Measurements from ENCODE around the gene FOXK1.
"Not testable (repeated sequence)": the region's sequence is repeated elsewhere in the genome, so short reads cannot be mapped to it uniquely, and the experiment has no call there.

FOXK1 gene

DNA sequence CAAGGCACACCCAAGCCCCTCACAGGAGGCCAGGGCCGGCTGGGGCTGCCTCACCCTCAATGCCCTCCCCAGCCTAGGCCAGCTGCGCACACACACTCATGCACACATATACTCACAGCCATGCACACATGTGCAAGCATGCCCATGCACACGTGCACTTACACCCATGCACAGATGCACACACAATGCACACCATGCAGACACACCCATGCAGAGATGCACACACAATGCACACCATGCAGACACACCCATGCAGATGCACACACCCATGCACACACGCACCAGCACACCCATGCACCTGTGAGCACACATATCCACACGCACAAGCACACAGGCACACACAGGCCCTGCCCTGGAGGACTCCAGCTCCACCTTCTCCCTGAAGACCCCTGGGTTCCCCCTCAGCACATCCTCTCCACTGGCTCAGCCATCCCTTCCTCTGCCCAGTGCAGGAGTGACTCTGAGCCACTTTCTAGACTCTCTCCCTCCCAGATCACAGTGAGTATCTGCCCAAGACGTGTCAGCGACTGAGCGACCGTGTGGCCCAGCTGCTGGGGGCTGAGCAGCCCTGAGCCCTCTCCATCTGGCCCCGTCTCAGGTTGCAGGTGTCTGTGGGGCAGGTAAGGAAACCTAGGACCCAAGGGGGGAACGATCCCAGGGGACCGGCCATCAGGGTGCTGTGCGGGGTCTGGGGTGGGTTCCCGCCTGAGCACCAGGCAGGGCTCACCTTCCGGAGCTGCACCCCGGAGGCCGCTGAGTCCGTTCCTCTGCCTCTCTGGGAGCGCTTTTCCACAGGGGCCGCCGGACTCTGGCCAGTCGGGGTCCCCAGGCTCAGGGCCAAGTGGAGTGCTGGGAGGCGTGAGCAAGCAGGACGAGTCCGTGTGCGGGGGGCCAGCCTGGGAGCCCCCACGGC, 119.1 kb downstream of the FOXK1 start:
- no peak for DNase-seq (ENCODE audit: low read depth)

DNA sequence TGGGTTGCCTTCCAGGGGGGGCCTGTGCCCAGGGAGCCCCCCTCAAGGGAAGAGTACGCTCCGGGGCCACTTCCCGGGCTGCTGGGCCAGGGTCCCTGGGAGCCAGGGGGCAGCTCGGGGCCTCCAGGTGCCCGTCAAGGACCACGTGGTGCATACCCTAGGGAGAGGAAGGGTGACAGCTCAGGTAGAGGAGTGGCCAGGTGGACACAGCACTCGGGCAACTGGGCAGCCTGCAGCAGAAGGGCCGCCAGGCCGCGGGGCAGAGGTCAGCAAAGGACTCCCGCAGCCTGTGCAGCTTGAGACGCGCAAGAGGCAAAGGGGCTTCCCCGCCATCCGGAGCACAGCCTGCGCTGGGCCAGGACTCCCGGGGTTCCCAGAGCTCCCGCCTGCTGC, 119.7 kb downstream of the FOXK1 start:
- no peak for DNase-seq (ENCODE audit: low read depth)

DNA sequence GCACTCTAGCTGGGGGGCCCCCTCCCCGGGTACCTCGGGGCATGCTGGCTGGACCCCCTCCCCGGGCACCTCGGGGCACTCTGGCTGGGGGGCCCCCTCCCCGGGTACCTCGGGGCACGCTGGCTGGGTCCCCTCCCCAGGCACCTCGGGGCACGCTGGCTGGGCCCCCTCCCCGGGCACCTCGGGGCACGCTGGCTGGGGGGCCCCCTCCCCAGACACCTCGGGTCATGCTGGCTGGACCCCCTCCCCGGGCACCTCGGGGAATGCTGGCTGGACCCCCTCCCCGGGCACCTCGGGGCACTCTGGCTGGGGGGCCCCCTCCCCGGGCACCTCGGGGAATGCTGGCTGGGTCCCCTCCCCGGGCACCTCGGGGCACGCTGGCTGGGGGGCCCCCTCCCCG, 120.5 kb downstream of the FOXK1 start:
- not testable (repeated sequence) for DNase-seq (ENCODE audit: low read depth)

- no peak for DNase-seq (ENCODE audit: low read depth)
Observed at GRCh38 chr7:4803397-4804241, 121.5 kb downstream of the FOXK1 start.

- no peak for DNase-seq (ENCODE audit: low read depth)
Observed at GRCh38 chr7:4805110-4805983, 123.3 kb downstream of the FOXK1 start.

DNA sequence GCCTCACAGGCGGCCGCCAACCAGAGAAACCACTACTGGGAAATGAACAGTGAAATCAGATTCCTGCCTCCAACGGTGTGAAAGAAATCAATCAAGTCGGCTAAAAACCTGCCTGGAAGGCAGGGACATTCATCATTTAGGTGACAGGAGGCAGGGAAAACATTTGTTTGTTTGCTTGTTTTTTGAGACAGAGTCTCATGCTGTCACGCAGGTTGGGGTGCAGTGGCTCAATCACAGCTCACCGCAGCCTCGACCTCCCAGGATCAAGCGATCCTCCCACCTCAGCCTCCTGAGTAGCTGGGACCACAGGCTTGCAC, 123.8 kb downstream of the FOXK1 start:
- no peak for DNase-seq (ENCODE audit: low read depth)

GRCh38 chr7:4806983-4807597, 125.0 kb downstream of the FOXK1 start:
- DNase-seq (ENCODE audit: low read depth), result no peak

DNA sequence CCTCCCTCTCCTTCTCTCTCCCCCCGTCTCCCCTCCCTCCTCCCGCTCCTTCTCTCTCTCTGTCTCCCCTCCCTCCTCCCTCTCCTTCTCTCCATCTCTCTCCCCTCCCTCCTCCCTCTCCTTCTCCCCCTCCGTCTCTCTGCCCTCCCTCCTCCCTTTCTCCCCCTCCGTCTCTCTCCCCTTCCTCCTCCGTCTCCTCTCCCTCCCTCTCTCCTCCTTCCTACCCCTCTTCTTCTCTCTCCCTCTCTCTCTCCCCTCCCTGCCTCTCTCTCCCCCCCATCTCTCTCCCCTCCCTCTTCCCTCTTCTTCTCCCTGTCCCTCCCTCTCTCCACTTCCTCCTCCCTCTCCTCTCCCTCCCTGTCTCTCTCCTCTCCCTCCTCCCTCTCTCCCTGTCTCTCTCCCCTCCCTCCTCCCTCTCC, 125.5 kb downstream of the FOXK1 start:
- DNase-seq (ENCODE audit: low read depth), result no peak

GRCh38 chr7:4808026-4808425, 125.9 kb downstream of the FOXK1 start:
- DNase-seq (ENCODE audit: low read depth), result no peak

- DNase-seq (ENCODE audit: low read depth), result no peak
Observed at GRCh38 chr7:4808565-4808964, 126.5 kb downstream of the FOXK1 start.

- DNase-seq (ENCODE audit: low read depth), result no peak
Observed at GRCh38 chr7:4809091-4809591, 127.0 kb downstream of the FOXK1 start.

DNA sequence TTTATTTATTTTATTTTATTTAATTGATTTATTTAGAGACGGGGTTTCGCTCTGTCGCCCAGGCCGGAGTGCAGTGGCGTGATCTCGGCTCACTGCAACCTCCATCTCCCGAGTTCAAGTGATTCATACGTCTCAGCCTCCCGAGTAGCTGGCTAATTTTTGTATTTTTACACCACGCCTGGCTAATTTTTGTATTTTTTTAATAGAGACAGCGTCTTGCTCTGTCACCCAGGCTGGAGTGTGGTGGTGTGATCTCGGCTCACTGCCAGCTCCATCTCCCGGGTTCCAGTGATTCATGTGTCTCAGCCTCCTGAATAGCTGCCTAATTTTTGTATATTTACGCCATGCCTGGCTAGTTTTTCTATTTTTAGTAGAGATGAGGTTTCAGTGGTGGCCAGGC, 127.6 kb downstream of the FOXK1 start:
- DNase-seq (ENCODE audit: low read depth), result no peak

DNA sequence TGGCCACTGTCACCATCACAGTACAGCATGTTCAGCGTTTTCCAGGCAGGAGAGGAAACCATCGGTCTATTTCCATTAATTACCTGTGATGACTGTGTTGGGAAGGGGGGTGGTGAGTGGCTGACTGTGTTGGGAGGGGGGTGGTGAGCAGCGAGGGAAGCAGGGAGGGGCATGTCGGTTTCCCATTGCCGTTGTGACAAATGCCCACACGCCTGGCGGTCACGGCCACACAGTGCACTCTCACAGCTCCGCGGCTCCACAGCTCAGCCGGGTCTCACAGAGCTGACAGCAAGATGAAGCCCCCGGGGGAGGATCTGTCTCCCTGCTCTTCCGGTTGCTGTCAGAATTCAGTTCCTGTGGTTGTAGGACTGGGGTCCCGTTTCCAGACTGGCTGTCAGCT, 132.3 kb downstream of the FOXK1 start:
- no peak for DNase-seq (ENCODE audit: low read depth)

GRCh38 chr7:4815121-4815520, 133.0 kb downstream of the FOXK1 start:
- DNase-seq (ENCODE audit: low read depth), result no peak

- no peak for DNase-seq (ENCODE audit: low read depth)
Observed at GRCh38 chr7:4815609-4816418, 133.7 kb downstream of the FOXK1 start.

- DNase-seq (ENCODE audit: low read depth), result no peak
Observed at GRCh38 chr7:4816419-4817080, 134.5 kb downstream of the FOXK1 start.

DNA sequence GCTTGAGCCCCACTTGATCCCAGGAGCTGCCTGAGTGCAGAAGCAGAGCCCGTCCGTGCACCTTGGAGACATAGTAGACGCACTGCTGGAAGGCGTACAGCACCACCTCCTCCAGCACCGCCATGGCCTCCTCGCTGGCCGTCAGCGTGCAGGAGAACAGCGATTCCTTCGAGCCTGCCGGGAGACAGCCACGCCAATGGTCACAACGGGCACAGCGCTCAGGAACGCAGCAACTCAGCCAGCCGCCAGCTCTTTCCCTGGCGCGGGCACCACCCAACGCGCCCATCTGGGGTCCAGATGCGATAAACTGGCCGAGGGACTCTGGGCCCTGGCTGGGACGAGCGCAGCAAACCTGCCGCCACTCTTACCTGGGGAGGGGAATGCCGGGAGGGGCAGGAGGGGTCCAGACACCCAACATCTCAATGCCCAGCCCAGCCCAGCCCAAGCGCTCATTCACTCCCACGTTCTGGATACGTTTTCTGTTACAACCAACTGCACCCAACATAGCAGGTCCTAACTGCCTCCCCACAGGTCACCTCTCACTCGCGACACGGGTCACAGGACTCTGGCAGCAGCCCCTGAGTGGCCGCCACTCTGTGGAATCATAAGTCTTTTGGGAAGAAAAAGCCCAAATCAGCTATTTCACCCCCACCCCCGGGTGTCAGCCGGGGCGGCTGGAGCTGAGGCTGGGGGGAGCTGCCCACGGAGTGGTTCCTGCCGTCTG, 135.2 kb downstream of the FOXK1 start:
- no peak for DNase-seq (ENCODE audit: low read depth)

DNA sequence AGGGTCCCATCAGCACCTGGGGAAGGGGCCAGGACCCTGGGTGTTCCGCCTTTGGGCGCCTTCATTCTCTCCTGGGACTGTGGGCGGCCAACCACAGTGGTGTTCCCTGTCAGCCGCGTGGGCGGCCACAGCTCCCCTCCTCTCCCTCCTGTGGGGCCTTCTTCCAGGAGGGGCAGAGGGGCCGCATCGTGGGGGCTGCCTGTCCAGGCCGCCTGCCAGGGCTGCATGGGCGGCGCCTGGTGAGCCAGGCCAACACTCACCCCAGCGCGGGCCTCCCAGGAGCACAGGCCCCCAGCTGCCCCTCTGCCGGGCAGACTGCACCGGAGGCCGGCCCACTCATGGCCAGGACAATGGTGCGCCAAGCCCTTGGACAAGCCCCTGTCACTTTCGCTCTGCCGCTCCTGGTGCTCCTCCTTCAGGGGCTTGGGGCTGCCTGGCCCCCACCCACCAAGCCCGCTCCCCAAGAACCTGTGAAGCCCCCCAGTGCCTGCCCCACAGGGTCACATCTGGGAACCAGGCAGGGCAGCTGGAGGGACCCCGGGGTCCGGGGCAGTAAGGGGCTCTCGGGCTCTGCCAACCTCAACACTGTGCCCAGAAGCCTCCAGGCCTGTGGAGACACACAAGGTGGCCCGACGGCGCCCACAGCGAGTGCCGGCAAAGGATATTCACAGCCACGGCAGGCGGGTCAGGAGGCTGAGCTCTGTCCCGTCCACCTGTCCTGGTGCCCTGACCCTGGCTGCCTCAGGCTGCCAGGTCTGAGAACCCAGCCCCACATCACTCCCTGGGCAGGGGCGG, 136.1 kb downstream of the FOXK1 start:
- DNase-seq (ENCODE audit: low read depth), result no peak
